ENCODE data around the gene LINGO1.

The LINGO1 gene

DNA sequence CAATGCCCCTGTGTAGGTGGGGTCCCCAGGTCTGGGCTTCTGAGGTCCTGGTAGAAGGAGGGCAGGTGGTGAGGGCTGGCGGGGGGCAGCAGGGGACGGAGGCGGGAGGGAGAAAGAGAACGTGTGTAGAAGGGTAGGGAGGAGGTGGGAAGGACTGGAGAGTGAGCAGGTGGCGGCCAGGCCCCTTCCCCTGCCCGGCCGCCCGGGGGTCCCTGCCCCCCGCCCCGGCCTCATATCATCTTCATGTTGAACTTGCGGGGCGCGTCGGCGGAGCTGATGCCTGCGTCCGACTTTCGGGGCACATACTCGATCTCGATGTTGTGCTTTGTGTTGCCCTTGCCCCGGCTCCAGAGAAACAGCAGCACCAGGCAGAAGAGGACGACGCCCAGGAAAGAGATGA, 18.9 kb downstream of the LINGO1 start:
- no peak for DNase-seq

DNA sequence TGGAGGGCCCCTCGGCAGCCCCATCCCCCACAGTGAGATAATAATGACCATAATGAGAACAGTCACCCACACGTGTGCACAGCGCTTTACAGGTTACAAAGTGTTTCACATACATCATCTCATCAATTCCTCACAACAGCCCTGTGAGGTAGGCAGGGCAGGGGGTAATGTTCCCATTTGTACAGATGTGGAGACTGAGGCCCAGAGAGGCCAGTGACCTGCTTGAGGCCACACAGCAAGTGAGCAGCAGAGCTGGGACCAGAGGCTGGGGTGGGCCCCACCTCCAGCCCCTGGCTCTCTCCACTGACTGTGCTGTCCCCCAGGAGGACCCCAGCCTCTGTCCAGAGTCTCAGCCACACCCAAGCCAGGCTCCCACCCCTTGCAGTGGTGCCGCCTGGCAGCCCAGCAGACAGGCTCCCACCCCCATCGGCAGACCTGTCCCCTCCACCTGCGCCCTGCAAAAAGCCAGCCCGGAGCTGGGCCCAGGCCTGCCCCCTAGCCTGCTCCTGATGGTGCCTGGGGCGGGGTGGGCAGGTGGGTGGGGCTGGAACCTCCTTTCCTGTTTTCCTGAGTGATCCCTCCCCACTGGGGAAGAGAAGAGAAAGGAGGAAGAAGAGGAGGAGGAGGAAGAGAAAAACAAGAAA, 19.6 kb downstream of the LINGO1 start:
- DNase-seq: no peak

DNA sequence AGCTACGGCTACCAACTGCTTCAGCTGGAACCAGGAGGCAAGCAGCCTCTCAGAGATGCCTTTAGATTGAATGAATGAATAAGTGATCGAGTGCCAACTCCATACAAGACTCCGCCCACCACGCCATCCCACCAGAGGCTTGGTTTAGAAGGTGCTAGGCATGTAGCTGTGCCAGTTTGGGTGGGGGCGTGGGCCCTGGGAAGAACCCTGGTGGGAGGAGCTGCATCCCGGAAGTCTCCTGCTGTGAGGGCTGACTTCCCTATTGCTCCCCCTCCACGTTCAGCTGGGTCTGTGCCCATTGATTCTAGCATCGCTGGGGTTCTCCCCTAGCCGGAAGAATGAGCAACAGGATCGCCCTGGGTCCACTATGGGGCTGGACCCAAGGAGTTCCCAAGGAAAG, 20.9 kb downstream of the LINGO1 start:
- DNase-seq: no peak

DNA sequence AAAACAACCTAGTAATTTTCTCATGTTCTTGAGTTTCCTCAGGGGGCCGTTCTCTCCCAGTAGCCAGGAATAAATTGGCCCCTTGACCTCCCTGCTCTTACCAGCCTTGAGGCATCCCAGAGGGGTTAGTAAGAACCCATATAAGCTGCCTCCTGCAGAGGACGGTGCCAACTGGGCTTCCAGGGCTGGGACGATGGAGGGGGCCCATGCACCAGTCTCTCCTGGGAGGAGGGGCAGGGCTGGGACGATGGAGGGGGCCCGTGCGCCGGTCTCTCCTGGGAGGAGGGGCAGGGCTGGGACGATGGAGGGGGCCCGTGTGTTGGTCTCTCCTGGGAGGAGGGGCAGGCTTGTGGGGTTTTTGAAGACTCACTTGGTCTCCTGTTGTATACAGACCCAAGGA, 22.0 kb downstream of the LINGO1 start:
- DNase-seq: no peak

DNA sequence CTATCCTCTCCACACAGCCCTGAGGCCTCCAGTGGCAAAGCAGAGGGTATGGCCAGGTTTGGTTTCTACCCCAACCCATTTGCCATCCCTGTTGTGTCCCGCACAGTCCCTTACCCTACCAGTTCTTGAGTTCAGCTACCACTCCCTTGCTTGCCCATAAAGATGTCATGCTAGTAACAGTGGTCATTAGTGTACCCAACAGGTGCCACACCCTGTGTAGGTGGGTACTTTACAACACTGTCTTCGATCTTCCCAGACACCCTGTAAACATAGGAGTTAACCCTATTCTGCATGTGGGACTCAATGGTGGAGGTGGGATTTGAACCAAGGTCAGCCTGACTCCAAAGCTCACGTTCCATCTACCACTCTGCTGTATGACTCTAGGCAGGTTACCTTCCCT, 23.2 kb downstream of the LINGO1 start:
- no peak for DNase-seq

DNA sequence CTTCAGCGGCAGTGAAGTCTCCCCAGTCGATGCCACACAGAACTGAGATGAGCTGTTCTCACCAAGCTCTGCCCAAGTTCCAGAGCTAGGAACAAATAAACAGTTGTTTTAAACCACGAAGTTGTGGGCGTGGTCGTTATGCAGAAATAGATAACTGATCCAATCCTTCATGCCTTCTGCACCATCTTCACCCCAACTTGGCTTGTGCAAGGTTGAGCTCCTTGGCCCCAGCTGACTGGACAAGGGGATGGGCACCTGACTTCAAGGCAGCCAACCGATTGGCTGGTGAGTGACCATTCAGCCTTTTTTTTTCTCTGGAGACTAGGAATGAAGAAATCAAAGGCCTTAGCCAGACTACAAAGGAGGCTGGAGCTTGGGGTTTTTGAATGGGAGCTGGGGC, 23.9 kb downstream of the LINGO1 start:
- DNase-seq: no peak

DNA sequence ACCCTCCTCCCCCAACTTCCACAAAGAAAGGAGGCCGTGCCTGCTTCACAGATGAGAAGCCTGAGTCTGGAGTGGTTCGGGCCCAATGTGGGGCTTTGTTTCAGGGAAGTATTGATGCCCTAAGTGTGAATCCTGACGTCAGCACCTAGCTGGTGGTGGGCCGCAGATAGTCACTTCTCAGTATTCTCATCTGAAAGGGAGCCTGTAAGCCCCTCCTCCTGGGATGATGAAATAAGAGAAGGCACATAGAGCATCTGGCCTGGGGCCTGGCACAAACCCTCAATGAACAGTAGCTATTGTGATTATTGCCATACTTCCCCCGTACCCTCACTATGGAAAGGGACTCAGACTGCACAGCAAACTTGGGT, 24.8 kb downstream of the LINGO1 start:
- DNase-seq: peak in 1 of 2 experiments; percentile 6

DNA sequence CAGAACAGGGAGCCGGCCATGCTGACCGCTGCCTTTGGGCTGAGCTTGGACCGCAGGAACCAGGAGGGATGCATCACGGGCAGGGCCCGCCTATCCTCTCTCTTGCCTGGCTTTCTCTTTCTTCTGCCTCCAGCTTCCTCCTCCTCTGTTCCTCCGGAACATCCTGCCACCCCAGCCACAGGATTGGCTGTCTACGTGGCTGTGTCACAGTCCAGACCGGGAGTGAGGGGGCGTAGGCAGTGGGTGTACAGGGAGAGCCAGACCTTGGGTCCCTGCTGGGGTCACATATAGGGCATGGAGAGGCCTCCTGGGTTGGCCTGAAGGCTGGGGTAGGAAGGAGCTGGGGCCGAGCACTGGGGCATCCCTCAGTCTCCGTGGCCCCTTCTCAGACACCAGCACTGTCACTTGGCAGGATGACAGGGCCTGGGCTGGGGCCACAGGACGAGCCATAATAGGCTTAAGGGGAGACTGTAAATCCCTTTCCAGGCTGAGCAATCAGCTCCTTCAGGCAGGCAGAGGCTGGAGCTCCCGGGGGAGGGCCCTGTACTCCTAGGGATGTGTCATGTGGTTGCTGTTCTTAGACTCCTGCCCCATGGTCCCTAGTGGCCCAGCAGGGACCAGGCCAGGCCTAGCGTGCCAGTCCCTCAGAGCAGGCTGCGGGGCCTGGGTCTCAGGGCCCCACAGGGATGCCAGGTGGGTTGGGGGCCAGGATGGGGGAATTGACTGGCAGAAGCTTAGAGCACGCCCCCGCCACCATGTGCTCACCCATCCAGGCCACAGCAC, 25.4 kb downstream of the LINGO1 start:
- DNase-seq: peak in 1 of 2 experiments; percentile 52

DNA sequence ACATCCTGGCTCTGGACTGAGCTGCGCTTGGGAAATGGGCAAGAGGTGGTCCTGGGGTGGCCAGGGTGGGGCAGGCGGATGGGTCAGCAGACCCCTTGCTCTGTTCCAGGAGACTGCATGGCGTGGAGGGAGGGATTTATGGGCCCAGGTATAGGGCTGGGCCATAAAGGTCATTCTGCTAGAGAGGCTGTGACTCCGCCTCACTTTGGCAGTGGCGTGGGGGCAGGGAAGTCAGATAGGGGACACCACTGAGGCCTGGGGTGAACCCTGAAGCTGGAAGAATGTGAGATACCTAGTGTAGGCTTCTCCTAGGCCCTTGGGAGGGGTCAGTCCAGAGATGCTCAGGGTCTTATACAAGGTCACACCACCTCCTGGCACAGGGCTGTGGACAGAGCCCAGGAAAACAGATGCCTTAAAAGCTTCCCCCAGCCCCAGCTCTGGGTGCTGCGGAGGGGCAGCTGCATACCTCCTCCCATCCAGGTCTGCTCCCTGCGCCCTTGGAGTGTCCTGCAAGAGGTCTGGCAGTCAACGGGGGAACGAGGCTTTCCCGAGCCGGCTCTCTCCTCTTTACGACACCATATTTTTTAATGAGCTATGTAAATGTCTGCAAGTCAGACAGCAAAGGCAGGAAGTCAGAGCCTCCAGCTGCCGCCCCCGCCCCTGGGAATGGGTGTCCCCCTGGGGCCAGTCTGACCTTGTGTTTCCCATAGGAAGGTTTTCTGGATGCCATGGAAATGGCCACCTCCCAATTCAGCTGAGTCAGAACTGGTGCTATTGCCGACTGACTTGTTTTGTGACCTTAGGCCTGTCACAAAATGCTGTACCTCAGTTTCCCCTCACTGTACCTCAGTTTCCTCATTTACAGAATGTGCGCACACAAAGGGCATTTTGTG, 26.3 kb downstream of the LINGO1 start:
- peak; percentile 84 to 87 for DNase-seq

DNA sequence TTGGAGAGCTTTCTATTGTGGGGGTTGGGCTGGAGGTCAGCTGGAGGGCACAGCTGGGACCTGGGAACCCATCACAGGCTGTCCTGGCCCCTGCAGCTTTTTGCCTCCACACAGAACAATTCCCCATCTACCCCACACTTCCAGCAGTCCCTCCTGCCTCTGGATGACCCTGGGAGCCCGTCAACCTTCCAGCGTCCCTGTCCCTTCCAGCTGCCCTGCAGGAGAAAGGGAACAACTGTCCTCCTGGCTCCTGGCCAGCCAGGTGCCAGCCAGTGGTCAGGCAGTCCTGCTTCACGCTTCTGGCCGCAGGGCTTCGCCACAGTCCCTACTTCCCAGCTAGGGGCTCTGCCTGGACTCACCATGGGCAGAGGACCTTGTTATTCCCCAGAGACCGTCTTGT, 27.2 kb downstream of the LINGO1 start:
- DNase-seq: no peak

DNA sequence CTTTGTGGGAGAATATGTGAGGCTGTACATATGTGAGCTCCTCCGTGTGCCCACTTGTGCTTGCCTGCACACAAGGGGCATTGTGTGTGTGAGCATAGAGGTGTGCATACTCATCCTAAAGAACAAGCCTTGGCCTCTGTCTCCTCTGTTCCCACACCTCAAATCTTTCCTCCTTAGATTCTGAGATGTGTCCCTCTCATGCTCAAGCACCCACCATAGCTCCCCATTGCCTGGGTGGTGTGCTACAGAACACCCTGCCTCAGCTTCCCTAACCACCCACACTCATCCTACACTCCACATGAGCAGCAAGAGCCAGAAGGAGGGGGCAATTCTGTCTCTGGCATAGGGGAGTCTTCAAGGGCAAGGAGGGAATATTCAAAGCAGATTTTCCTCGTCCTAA, 27.7 kb downstream of the LINGO1 start:
- DNase-seq: no peak

DNA sequence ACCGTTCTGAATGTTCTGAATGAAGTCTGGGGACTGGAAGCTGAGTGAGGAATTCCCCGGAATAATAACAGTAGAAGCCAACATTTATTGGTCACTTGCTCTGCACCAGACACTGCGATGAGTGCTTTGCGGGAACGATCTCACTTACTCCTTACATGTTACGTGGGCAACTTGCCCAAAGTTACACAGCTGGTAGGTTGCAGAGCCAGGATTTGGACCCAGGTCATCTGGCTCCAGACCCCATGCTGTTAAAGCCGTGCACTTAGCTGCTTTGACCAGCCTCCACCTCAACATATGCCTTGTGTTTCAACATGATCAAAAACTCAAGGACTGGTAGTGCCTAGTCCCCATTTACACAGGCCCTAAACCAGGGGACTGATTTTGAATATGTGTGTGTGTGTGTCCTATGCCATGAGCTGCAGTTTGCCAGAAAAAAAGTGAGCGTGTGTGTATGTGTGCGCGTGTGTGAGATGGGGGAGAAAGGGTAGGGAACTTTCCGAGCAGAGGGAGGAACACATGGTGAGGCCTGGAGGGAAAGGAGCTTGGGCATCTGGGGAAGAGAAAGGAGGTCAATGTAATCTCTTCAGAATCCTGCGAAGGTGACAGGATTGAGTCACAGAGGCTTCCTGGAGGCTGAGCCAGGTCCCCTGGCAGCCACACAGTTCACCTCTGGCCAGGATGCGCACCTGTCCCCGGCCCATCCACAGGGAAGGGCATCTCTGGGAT, 28.9 kb downstream of the LINGO1 start:
- DNase-seq: no peak

DNA sequence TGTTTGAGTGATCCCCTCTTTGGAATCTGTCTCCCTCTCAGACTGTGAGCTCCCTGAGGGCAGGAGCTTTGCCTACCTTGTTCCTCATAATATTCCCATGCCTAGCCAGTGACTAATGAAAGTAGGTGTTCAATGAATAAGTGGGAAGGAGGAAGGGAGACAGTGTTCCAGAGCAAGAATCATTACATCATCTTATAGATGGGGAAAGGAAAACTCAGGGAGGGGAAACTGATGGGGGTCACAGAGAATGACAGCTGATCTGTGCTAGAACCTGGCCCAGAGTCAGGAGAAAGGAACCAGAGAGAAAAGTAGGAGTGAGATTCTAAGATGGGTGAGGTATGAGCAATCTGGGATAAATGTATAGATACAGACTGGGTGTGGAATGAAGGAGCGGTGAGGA, 29.9 kb downstream of the LINGO1 start:
- no peak for DNase-seq

DNA sequence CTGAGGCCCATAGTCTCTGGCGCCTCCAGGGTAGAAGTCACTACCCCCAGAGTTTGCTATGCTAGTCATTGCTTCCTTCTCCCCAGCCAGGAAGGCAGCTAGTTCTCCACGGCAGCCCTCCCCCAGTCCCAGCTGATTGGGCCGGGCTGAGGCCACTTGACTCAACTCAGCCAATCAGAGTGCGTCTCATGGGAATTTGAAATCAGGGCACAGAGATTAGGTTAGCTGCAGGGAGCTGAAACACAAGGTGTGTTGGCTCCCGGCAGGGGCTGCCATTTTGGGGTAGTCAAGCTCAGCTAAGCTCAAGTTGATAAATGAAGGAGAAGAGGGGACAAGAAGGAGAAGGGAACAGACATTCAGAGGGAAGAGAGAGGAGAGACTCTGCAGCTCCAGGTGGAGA, 32.8 kb downstream of the LINGO1 start:
- DNase-seq: peak; percentile 96 to 97

DNA sequence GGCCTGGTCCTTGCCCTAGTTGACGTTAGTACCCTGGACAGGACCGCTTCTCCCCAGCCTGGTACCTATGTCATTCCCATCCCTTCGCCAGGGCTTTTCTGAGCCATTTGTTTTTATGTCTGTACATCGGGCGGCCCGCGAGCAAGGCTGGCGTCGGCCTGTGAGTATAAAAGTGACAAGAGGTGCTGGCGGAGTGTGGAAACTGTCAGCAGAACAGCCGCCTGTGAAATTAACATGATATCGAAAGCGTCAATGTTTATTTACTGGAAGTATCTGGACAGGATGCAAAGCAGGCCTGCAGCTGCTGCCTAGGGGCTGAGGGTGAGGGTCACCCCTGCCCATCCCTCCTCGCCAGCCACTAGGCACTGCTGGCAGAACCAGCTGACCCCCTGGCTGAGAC, 33.4 kb downstream of the LINGO1 start:
- DNase-seq: peak; percentile 94

DNA sequence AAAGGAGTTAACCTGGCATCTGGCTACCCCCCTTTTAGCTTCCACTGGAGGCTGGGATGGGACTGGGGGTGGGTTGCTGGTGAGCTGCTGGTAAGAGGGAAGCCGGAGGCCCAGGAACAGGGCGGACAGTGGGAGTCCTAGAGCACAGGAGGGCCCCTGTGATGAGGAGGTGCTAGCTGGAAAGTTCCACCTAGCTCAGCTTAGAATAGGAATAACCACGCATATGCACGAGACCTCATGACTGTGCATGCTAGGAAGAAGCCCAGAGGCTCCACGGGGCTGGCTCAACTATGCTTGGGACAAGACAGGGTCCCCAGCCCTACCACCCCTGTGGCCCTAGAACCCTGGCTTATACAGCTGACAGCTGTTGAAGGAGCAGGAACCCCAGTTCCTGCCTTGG, 34.1 kb downstream of the LINGO1 start:
- DNase-seq: no peak

DNA sequence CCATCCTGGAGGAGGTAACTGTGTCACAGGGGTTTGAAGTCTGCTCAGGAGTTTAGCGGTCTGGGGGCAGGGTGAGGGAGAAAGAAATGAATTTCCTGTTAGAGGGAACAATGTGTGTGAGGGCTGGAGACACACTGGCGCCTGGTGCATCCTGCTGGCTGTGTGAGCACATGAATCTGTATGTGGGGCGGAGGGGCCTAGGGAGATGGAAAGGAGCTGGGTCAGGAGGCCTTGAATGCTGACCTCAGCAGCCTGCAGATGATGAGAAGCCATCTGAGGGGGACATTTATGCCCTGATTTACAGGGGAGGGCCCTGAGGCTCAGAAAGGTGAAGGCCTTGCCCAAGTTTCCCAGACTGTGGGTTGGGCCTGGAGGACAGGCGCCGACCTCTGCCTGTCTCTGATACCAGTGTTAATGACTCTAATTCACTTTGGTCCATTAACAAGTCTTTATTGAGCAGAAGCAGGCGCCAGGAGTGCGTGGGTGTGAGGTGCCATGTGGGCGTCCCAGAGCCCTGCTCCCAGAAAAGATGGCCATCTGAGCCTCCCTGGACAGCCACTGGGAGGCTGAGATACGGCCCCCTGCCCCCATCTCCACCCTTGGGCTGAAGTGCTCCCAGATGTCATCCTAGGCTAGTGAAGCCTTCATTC, 34.8 kb downstream of the LINGO1 start:
- no peak for DNase-seq

DNA sequence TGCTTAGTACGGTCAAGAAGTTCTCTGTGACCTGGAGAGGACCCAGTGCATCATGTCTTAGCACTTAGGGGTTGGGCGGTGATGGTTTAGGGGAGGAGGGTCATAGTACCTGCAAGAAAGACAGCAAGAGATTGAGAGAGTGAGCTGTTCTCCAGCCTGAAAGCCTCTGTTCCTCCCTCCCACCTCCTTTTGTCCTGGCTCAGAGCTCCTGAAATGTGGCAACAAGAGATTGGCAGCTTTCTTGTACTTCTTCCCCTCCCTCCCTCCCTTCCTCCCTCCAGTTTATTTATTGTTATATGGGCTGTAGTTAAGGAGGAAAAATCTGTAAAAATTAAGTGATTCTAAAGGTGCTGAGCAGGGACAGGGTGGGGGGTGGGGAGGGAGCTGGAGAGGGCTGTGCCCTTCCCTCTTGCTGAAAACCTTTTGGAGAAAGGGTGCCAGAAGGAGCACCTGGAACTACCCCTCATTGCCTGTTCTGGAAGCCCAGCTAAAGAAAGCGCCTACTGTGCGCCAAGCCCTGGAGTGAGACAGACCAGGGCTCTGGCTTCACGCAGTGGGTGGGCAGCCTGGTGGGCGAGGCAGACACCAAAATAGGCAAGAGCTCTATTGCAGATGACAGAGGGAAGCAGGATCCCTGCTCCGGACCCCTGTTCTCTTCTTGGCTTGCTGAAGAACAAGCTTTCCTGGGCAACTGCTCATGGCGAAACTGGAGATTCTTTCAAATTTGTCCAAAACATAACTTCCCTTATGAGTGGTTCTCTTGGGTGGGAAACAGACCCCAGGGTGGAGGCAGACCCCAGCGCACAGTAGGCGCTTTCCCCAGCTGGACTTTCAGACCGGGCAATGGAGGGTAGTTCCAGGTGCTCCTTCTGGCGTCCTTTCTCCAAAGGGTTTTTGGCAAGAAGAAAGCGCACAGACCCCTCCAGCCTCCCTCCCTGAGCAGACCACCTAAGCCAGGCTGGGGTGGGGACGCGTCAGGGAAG, 35.6 kb downstream of the LINGO1 start:
- DNase-seq: no peak

DNA sequence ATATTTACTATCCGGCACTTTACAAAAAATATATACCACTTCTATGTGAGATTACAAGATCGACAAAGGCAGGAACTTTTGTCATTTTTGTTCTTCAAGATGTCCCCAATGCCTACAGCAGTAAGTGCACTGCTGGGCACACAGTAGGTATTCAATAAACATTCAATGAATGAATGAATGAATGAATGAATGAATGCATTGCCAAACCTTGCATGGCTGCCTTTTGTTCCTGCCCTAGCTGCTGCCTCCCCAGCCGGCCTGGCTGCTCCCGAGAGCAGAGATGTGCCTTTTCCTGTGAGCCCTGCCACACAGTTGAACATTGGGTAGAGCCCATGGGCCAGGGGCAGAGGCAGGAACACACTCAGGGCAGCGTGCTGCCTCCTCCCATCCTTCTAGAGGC, 37.5 kb downstream of the LINGO1 start:
- DNase-seq: no peak

DNA sequence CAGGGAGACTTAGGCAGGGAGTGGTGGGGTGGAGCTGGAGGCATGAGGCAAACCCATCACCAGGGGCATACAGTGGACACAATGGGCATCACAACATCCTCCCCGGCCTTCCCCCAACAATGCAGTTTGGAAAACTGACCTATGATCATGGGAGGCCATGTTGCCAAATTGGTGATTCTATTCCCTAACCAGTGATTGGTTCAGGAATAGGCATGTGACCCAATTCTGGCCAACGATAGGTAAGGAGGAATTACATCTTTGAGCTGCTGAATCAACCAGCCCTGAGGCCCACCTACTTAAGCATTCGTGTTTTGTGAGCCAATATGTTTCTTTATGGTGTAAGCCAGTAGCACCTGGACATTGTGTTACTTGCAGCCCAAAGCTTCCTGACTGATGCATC, 40.0 kb downstream of the LINGO1 start:
- no peak for DNase-seq

DNA sequence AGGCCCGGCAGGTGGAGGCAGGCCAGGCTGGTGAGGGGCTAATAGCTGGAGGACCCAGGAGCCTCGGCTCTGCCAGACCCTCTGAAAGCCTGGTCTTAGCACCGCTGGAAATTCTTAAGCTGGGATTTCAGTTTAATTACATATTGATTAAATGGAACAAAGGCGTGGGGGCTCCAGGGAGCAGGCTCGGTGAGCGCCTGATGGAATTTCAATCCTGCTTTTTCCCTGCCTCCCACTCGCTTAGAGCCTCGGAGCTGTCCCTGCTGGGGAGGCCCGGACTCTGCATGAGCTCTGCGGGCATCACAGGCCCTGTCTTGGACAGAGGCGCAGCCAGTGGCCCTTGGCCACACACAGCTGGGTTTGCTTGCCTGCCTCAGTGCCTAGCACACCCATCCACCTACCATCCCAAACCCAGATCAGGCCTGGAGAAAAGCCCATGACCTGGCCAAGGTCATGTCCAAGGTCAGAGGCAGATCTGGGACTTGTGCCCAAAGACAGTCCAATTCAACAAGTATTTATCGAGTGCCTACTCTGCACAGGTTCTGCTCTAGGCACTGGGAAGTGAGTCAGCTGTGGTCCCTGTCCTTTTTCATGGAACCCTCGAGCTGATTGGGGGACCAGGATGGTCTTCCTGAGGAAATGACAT, 40.6 kb downstream of the LINGO1 start:
- DNase-seq: no peak

Measured in NCI-H526 (cell line).